ENCODE data around the gene SCGB1D4.
"Not testable (repeated sequence)": the region's sequence is repeated elsewhere in the genome, so short reads cannot be mapped to it uniquely, and the experiment has no call there.

Gene SCGB1D4

GRCh38 chr11:62298975-62299374 is at the start of gene SCGB1D4:
Gene SCGB1D4, minus strand, starts transcription at chr11:62299075. Its CDS starts 65 bp downstream, at chr11:62299010.
- no peak within 1 kb of the TSS for H3K4me3 ChIP-seq (ENCODE audit: low read depth, low read length)
- no peak for TF ChIP-seq CTCF (IDR thresholded peaks at IDR 0.05; ENCODE audit: borderline replicate concordance, insufficient read depth, low read depth, low read length)

- H3K4me3 ChIP-seq (ENCODE audit: low read depth, low read length): no peak overlapping the region
These were observed 47.0 kb upstream of the SCGB1D4 start for GRCh38 chr11:62345861-62346260.

GRCh38 chr11:62344210-62344609 is 45.3 kb upstream of the SCGB1D4 start:
- no peak overlapping the region for H3K4me3 ChIP-seq (ENCODE audit: low read depth, low read length)
- TF ChIP-seq CTCF (IDR thresholded peaks at IDR 0.05; ENCODE audit: borderline replicate concordance, insufficient read depth, low read depth, low read length): no peak

More at GRCh38 chr11:62345861-62346260, 47.0 kb upstream of the SCGB1D4 start:
- no peak for TF ChIP-seq CTCF (IDR thresholded peaks at IDR 0.05; ENCODE audit: borderline replicate concordance, insufficient read depth, low read depth, low read length)

GRCh38 chr11:62343646-62344190 is 44.8 kb upstream of the SCGB1D4 start:
- not testable (repeated sequence) for H3K4me3 ChIP-seq (ENCODE audit: low read depth, low read length)

- no peak for TF ChIP-seq CTCF (IDR thresholded peaks at IDR 0.05; ENCODE audit: borderline replicate concordance, insufficient read depth, low read depth, low read length)
- no peak overlapping the region for H3K4me3 ChIP-seq (ENCODE audit: low read depth, low read length)
These were observed 42.7 kb upstream of the SCGB1D4 start for GRCh38 chr11:62341588-62341987.

- H3K4me3 ChIP-seq (ENCODE audit: low read depth, low read length): no peak overlapping the region
- TF ChIP-seq CTCF (IDR thresholded peaks at IDR 0.05; ENCODE audit: borderline replicate concordance, insufficient read depth, low read depth, low read length): peak; percentile 70
These were observed 41.5 kb upstream of the SCGB1D4 start for GRCh38 chr11:62340269-62340901.

- TF ChIP-seq CTCF (IDR thresholded peaks at IDR 0.05; ENCODE audit: borderline replicate concordance, insufficient read depth, low read depth, low read length): no peak
- peak overlapping the region; percentile 74 for H3K4me3 ChIP-seq (ENCODE audit: low read depth, low read length)
These were observed 39.3 kb upstream of the SCGB1D4 start for GRCh38 chr11:62338218-62338617.

All from GM12875 (cell line).